ENCODE data around the gene MGME1.

Gene MGME1

GRCh38 chr20:17960927-17961586 lies 7.8 kb upstream of the MGME1 start:
- DNase-seq = no peak

DNA sequence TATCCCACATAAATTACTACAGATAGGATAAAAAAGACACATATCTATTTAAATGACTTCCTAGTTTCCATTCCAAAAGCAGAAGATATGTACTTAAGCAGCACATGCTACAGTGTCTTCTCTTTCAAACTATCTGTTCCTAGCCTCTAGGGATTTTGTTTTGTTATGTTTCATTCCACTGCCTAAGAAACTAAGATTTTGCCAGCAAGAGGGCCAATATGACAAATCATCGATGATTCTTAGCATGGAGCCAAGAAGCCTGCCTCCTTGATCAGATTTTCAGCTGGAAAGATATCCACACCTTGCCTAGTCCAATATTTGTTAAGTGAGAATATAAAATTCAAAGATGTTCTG lies 7.3 kb upstream of the MGME1 start:
- no peak for DNase-seq

DNA sequence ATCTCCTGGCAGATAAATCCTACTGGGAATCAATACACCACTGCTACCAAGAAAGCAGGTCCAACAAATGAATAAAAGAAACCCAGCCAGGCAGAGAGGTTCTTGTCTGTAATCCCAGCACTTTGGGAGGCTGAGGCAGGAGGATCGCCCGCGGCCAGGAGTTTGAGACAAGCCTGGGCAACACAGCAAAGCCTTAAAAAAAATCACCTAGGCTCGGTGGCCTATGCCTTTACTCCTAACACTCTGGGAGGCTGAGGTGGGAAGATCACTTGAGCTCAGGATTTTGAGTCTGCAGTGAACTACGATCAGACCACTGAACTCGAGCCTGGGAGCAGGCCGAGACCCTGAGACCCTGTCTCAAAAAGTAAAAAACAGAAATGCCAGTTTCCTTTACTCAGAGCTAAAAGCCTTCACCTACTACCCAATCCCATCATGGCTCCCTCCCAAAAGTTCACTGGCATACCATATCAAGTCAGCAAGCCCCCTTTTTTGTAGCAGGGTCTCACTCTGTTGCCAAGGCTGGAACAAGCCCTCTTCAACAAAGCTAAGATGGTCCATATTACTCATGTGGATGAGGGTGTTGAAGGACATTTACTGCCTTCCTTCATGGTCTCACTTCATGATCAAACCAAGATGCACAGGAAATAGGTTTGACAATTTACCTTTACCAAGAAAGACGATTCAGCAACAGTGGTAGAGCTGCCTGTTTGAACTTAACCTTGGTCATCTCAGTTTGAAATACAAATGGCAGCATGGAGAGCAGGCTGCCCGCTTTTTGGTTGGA lies 5.5 kb upstream of the MGME1 start:
- DNase-seq = no peak

GRCh38 chr20:17964073-17964472 lies 4.7 kb upstream of the MGME1 start:
- DNase-seq = no peak

DNA sequence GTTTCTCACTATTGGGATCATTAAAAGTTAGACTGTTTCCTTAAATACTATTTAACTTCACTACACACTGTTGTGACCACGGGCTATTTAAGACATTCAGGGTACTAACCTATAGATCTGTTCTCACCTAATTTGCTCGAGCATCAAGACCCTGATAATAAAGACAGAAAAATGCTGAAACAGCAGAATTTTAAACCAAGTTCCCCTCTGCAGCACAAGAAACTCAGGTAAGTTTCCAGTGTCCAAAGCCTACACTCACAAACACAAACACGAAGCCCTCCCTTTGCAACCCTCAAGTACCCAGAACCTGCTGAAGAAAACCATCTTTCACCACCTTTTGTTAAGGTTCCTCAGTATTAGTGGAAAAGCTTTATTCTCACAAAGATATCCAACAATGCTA lies 4.2 kb upstream of the MGME1 start:
- DNase-seq = no peak

- no peak for DNase-seq
Observed at GRCh38 chr20:17965042-17965697, 3.6 kb upstream of the MGME1 start.

DNA sequence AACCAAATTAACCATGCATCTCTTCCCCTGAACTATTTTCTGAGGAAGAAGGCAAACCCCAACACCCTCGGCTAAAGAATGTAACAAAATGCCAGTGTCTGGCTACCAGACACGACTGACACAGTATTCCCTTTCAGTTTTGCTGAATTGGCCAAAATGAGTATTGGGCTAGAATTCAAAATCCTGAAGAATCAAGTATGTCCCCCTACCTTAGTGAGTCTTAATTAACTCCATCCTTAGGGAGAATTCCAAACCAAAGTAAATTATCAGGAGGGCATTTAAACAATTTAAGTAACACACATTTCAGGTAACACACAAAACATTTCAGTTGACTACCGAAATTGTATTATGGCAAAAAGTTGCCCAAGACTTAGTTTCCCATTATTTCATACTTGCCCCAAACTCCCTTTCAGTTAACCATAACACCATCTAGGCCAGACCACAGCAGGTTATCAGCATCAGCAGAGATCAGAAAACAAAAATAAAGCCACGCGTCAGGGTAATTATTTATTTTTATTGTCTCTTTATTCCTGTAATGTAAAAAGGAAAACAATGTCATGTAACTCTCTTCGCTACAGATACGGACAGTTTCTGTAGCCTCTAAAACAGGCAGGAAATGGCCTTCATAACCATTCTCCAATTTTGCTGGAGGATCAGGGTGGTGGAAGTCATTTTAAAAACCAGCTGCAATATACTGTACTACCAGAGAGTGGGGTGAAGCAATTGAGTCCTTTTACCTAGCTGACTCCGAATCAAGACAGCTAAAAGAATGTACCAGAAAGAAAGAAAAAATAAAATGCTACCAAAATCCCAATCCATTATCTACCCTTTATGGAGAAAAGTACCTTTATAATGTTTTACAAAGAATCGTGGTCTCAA lies 2.1 kb upstream of the MGME1 start:
- no peak for DNase-seq

GRCh38 chr20:17967521-17968365 lies 1.1 kb upstream of the MGME1 start:
- DNase-seq = no peak

DNA sequence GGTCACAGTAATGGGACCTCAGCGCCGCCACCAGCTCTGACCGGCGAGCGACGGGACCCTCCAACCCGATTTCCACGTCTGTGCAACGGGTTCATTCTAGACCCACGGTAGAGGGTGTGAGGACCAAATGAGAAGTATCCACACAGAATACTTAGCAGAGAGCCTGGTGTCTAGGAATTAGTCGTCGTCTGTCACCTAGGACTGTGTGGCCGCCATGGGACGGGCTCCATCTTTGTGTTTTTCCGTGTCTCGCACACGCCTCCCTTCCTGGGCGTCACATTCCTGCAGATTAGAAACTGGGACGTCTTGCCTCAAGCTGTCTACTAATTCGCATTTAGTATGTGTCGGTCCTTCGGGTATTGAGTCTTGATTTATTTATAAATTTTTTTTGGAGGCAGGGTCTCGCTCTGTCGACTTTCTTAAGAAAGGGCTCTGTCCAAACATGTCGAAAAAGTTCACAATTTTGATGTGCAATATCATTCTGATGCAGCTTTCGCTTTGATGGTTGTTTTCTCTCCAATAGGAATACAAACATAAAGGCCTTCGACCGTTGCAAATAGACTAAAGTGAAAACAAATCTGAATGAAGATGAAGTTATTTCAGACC lies 563 bp downstream of the MGME1 start:
- peak; percentile 46 for DNase-seq

GRCh38 chr20:17969884-17970409 lies 1.1 kb downstream of the MGME1 start:
- DNase-seq = peak; percentile 23

DNA sequence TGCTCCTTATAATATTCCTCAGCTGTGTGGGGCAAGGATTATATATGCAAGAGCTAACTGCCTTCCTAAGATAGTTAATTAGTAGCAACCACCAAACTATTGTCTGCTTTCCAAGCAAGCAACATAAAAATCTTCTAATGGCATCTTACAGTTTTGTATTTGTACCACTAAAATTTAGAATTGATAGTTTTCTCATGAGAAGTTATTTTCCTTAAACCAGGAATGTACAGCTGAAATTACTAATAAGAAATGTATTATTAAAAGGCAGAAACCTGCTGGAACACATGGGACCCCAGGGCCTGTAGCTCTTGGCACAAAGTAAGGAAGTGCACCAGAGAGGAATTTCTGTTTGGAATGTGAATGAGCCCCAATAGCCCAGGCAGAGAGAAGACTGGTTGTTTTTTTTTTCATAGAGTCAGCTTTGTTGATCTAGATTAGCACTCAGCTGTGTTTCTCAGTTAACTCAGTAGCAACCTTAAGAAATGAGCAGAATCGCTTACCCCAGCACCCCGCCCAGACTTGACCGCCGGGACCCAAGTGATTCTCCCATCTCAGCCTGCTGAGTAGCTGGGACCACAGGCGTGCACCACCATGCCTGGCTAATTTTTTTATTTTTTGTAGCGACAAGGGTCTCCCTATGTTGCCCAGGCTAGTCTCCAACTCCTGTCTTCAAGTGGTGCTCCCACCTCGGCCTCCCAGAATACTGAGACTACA lies 2.6 kb downstream of the MGME1 start:
- no peak for DNase-seq

DNA sequence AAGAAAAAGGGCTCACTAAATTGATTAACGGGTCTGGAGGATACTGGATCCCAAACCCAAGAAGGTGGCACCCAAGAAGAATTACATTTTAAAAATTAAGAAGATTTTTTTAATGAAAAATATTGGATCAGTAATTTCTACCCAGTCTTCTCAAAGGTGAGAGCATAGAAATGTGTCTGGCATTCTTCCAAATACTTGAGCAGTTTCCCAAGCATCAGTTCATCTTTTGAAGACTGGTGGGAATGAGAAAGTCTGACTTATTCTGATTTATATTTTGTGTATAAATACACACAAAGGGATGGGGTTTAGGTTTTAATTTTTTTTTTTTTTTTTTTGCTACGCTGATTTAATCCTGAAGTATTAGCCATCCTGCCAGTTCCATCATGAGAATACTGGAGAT lies 3.3 kb downstream of the MGME1 start:
- DNase-seq = no peak

- no peak for DNase-seq
Observed at GRCh38 chr20:17976305-17976704, 7.5 kb downstream of the MGME1 start.

DNA sequence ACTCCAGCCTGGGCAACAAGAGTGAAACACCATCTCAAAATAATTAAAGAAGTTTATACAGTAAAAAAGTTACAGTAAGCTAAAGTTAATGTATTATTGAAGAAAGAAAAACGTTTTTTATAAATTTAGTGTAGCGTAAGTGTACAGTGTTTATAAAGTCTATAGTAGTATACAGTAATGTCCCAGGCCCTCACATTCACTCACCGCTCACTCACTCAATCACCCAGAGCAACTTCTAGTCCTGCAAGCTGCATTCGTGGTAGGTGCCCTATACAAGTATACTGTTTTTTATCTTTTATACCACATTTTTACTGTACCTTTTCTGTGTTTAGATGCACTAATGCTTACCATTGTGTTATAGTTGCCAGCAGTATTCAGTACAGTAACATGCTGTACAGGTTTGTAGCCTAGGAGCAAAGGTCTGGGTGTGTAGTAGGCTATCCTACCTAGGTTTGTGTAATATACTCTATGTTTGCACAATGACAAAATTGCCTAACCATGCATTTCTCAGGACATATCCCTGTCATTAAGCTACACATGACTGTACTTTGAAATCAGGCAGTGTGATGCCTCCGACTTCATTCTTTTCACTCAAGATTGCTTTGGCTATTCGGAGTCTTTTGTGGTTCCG lies 16.7 kb downstream of the MGME1 start:
- no peak for DNase-seq

DNA sequence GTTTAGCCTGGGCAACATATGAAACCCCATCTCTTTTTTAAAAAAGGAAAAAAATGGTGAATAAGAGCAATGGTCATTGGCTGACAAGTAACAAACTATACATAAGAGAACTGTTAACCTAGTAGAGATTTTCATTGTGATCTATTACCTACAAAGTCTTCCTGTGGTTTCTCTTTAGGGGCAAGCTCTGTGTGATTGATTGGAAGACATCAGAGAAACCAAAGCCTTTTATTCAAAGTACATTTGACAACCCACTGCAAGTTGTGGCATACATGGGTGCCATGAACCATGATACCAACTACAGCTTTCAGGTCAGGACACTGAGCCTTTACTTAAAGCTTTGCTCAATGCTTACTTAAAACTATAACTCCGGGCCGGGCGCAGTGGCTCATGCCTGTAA lies 19.2 kb downstream of the MGME1 start:
- no peak for DNase-seq

- no peak for DNase-seq
Observed at GRCh38 chr20:17990278-17990972, 21.6 kb downstream of the MGME1 start.

DNA sequence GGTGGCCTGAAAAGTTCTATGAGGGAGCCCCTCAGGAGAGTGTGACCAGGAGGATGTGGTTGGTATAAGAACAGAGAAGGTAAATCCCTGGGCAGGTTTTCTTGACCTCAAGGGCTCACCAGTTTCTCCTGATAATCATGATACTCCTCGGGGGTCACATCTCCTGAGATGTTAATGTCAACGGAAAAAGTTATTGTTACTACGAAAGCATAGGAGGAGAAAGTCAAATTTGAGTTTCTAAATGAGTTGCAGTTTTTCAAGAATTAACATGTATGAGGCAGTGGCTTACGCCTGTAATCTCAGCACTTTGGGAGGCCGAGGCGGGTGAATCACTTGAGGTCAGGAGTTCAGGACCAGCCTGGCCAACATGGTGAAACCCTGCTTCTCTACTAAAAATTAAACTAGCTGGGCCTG lies 23.4 kb downstream of the MGME1 start:
- DNase-seq = peak; percentile 61

GRCh38 chr20:17992847-17993513 lies 24.2 kb downstream of the MGME1 start:
- DNase-seq = no peak

GRCh38 chr20:17993546-17993945 lies 24.7 kb downstream of the MGME1 start:
- no peak for DNase-seq

Measured in activated naive CD4-positive, alpha-beta T cell treated with Interleukin-2 at 50 U/mL for 16 hours (primary cell).